GM12892 (cell line): ENCODE data around the gene PLEKHN1.

ENCODE experiments used
- POLR2A ChIP-seq: IDR thresholded peaks from 2 replicates; pipeline ENCODE4 v1.6.1; 2011; ENCODE audit warnings: low read depth, low read length, control low read depth
- POLR2AphosphoS5 ChIP-seq: IDR thresholded peaks from 2 replicates; pipeline ENCODE4 v1.6.1; 2011; ENCODE audit warnings: low read depth, low read length, control low read depth

DNA sequence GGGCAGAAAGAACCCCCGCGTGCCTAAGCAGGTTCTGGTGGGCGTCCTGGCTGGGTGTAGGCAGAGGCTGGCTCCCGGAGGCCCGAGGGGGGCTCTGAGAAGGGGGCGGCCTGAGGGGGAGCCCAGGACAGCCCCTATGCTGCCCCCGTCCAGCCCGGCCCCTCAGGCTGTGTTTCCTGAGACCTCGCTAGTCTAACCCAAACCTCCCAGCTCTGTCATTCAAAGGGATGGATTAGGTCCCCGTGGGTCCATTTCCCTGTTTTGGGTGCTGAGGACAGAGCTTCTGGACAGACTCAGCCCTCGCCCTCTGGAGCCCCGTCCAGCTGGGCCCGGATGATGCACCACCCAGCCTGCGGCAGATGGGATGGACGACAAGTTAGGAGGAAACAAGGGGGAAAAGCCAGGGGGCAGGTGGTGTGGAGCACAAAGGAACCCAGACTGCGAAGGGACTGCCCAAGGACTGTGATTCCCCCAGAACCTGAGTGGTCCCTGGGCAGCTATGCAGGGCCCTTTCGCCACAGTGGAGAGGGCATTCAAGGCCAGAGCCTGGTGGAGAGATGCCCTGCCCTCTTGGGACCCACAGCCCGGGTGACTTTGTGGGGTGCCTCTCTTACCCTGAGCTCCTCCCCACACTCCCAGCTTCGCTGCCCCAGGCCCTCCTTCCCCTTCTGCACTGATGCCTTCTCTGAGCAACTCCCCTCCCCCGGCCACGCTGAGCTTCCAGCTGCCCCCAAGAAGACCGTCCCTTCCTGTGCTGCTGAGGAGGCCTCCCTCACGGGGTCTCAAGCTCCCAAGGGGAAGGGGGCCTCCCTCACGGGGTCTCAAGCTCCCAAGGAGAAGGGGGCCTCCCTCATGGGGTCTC is 30.8 kb downstream of the PLEKHN1 start:
- TF ChIP-seq POLR2A (no peak), POLR2AphosphoS5 (no peak)
